Lung (tissue), 12 donors: ENCODE results near the gene ALG11. TPM values are rescaled to one million over a fixed set of nuclear protein-coding genes. Genes with fewer than 3 reads are reported as not detected.

Experiments
- ATAC-seq: fragments of 200-7000 bp; cut with Tn5 transposase; one replicate; pipeline ENCODE4 v1.9.1; 2020; ENCODE audit warnings: moderate number of reproducible peaks; ENCODE audit not compliant: insufficient read depth, low FRiP score
- DNase-seq, 3 donors: peaks; one replicate each; pipeline ENCODE4 v3.0.0-alpha.2; 2013 to 2017
- H3K27ac ChIP-seq, 2 donors: one replicate each; pipeline ENCODE4 v1.5.1; 2013; ENCODE audit warnings: mild to moderate bottlenecking in 2 of 2, moderate library complexity in 2 of 2, control low read depth in 1 of 2, inconsistent platforms in 1 of 2, low read depth in 1 of 2, low read length in 1 of 2
- H3K27me3 ChIP-seq, 3 donors: one replicate each; pipeline ENCODE4 v1.5.1; 2013; ENCODE audit warnings: low read length in 2 of 3; ENCODE audit not compliant: control insufficient read depth in 3 of 3, insufficient read depth in 3 of 3
- H3K36me3 ChIP-seq, 4 donors: one replicate each; pipeline ENCODE4 v1.5.1; 2013; ENCODE audit warnings: low read length in 4 of 4, mild to moderate bottlenecking in 1 of 4, moderate library complexity in 1 of 4; ENCODE audit not compliant: control insufficient read depth in 4 of 4, insufficient read depth in 4 of 4
- H3K4me1 ChIP-seq, 5 donors: one replicate each; pipeline ENCODE4 v1.5.1; 2013; ENCODE audit warnings: low read length in 5 of 5, mild to moderate bottlenecking in 2 of 5, moderate library complexity in 1 of 5; ENCODE audit not compliant: control insufficient read depth in 5 of 5, insufficient read depth in 5 of 5
- H3K4me3 ChIP-seq: one replicate; pipeline ENCODE4 v1.5.1; 2013; ENCODE audit warnings: mild to moderate bottlenecking, control low read depth, moderate library complexity
- H3K9ac ChIP-seq, 2 donors: one replicate each; pipeline ENCODE4 v1.5.1; 2013; ENCODE audit warnings: low read length in 2 of 2, control low read depth in 1 of 2; ENCODE audit not compliant: insufficient read depth in 1 of 2
- H3K9me3 ChIP-seq, 4 donors: one replicate each; pipeline ENCODE4 v1.5.1; 2013; ENCODE audit warnings: low read length in 3 of 4, mild to moderate bottlenecking in 1 of 4, moderate library complexity in 1 of 4; ENCODE audit not compliant: control insufficient read depth in 4 of 4, insufficient read depth in 3 of 4
- CTCF ChIP-seq: IDR thresholded peaks from 2 replicates; pipeline ENCODE4 v1.5.1; 2012; ENCODE audit warnings: mild to moderate bottlenecking; ENCODE audit errors: control extremely low read depth, extremely low read depth
- WGBS, 2 donors: extraction: QIAGEN DNeasy Blood & Tissue Kit; methylation state at CpG; one replicate each; pipeline ENCODE4 v1.1.7; 2013; 5-methylcytosine and 5-hydroxymethylcytosine counted together
- polyA plus RNA-seq, 2 donors: library from polyadenylated mRNA; stranded (reverse); fragments of 200-250 nt; gene quantifications; one replicate each; pipeline ENCODE4 v1.2.1, GENCODE V29; 2013
- total RNA-seq, 2 donors: library from RNA; depleted of rRNA in 1 of 2; stranded (reverse); fragments of >200 nt in 1 of 2; gene quantifications; one replicate each; pipeline ENCODE4 v1.2.1, GENCODE V29; 2014 to 2021
- donor health status: control.
- donor health status: control.
- donor health status: Bipolar disorder and iron deficiency.
- donor health status: healthy.
- donor health status: DM: yes; HTN: yes; CAD: no.

ALG11 gene
- total and polyA plus RNA-seq, 4 donors: 5.3 to 31.3 (median 16.5) TPM

GRCh38 chr13:52001120-52001731 is 11.0 kb upstream of the ALG11 start:
- DNase-seq: peak in 2 of 3 donors; percentile 45 to 60
- WGBS, 2 donors: 49 to 64% methylated on average over 3 of the region's 3 CpGs

GRCh38 chr13:52002361-52002760 is 9.8 kb upstream of the ALG11 start:
- Histone ChIP-seq H3K27ac (no peak overlapping the region), H3K4me1 (peaks cover 0 to 15% (median 11%) of the 10 kb centered on the region in 5 donors), H3K9me3 (no peaks in the 10 kb centered on the region), H3K27me3 (no peaks in the 10 kb centered on the region), H3K4me3 (no peak overlapping the region), H3K36me3 (no peaks in the 10 kb centered on the region), H3K9ac (no peak overlapping the region)
- 76 to 83% methylated on average over 3 to 4 of the region's 4 CpGs for WGBS, 2 donors
- no peak for DNase-seq
- no peak for ATAC-seq
- TF ChIP-seq CTCF: no peak

More at GRCh38 chr13:52001120-52001731, 11.0 kb upstream of the ALG11 start:
- Histone ChIP-seq H3K9ac (no peak overlapping the region), H3K27me3 (no peaks in the 10 kb centered on the region), H3K4me3 (no peak overlapping the region), H3K27ac (no peak overlapping the region), H3K36me3 (no peaks in the 10 kb centered on the region), H3K4me1 (peaks cover 0 to 18% (median 11%) of the 10 kb centered on the region in 5 donors), H3K9me3 (no peaks in the 10 kb centered on the region)
- peak; percentile 54 for ATAC-seq
- peak; percentile 41 for TF ChIP-seq CTCF

GRCh38 chr13:52003541-52003940 is 8.7 kb upstream of the ALG11 start:
- Histone ChIP-seq H3K9ac (no peak overlapping the region), H3K27ac (no peak overlapping the region), H3K9me3 (no peaks in the 10 kb centered on the region), H3K27me3 (no peaks in the 10 kb centered on the region), H3K36me3 (no peaks in the 10 kb centered on the region), H3K4me3 (no peak overlapping the region), H3K4me1 (peaks cover 0 to 12% (median 8%) of the 10 kb centered on the region in 5 donors)
- ATAC-seq: no peak
- DNase-seq: no peak
- 90 to 94% methylated on average over 4 of the region's 4 CpGs for WGBS, 2 donors
- TF ChIP-seq CTCF: no peak
